K562 (cell line): ENCODE results near the gene CPEB1. TPM values are rescaled to one million over a fixed set of nuclear protein-coding genes. Genes with fewer than 3 reads are reported as not detected.

ENCODE experiments used
- ARNT ChIP-seq, 2 experiments: fragments of 450-650 bp; IDR thresholded peaks; 2 replicates each; pipeline ENCODE4 v1.6.1; 2016; ENCODE audit warnings: mild to moderate bottlenecking in 1 of 2
- BRD4 ChIP-seq: fragments of 200-600 bp; sonication (generic); IDR thresholded peaks from 2 replicates; pipeline ENCODE4 v1.6.1; 2017; ENCODE audit warnings: inconsistent platforms
- CBX3 ChIP-seq, 2 experiments: IDR thresholded peaks; 1 replicate in 1 of 2; 2 replicates in 1 of 2; pipeline ENCODE4 v1.6.1; 2012; ENCODE audit warnings: inconsistent platforms in 2 of 2, low read length in 2 of 2, borderline replicate concordance in 1 of 2, control low read depth in 1 of 2
- CREB1 ChIP-seq, 2 experiments: sonication (generic) in 1 of 2; formaldehyde crosslinking in 1 of 2; IDR thresholded peaks; 2 replicates each; pipeline versions ENCODE4 v1.6.1 to v1.8.0; 2012 to 2022; ENCODE audit warnings: inconsistent platforms in 1 of 2, mild to moderate bottlenecking in 1 of 2, missing genetic modification reagents in 1 of 2, moderate library complexity in 1 of 2
- CXXC5 ChIP-seq: fragments of 250-450 bp; sonication (Bioruptor Pico); IDR thresholded peaks from 2 replicates; pipeline ENCODE4 v1.8.0; 2022; ENCODE audit warnings: inconsistent platforms, mild to moderate bottlenecking, moderate library complexity
- DDX20 ChIP-seq: fragments of 450-650 bp; IDR thresholded peaks from 2 replicates; pipeline ENCODE4 v1.6.1; 2016; ENCODE audit warnings: missing genetic modification characterization, low read depth, mild to moderate bottlenecking, missing compliant biosample characterization, moderate library complexity
- E2F1 ChIP-seq: sonication (generic); formaldehyde crosslinking; IDR thresholded peaks from 2 replicates; pipeline ENCODE4 v1.8.1; 2023; ENCODE audit warnings: mild to moderate bottlenecking, missing genetic modification reagents, moderate library complexity
- ETV6 ChIP-seq, 3 experiments: fragments of 150-350 bp in 1 of 3; sonication (generic) in 1 of 3; formaldehyde crosslinking in 1 of 3; IDR thresholded peaks; 2 replicates each; pipeline versions ENCODE4 v1.6.1 to v1.8.0; 2014 to 2022; ENCODE audit warnings: borderline replicate concordance in 2 of 3, low read depth in 2 of 3, antibody characterized with exemption in 1 of 3, low read length in 1 of 3, mild to moderate bottlenecking in 1 of 3, missing genetic modification reagents in 1 of 3
- HLTF ChIP-seq: fragments of 450-650 bp; IDR thresholded peaks from 2 replicates; pipeline ENCODE4 v1.6.1; 2016
- IRF9 ChIP-seq: fragments of 450-650 bp; IDR thresholded peaks from 2 replicates; pipeline ENCODE4 v1.6.1; 2016; ENCODE audit warnings: missing biosample characterization, missing genetic modification characterization
- KLF13 ChIP-seq: fragments of 450-650 bp; IDR thresholded peaks from 2 replicates; pipeline ENCODE4 v1.6.1; 2016; ENCODE audit warnings: missing genetic modification characterization, low read depth, mild to moderate bottlenecking, missing compliant biosample characterization, moderate library complexity, borderline replicate concordance
- MTA1 ChIP-seq: fragments of 450-650 bp; IDR thresholded peaks from 2 replicates; pipeline ENCODE4 v1.6.1; 2017; ENCODE audit warnings: borderline replicate concordance
- RBBP5 ChIP-seq: fragments of 200-600 bp; sonication (generic); IDR thresholded peaks from 2 replicates; pipeline ENCODE4 v1.6.1; 2012; ENCODE audit warnings: borderline replicate concordance, mild to moderate bottlenecking, low read length, control low read depth, inconsistent platforms; ENCODE audit not compliant: insufficient read depth, poor library complexity, severe bottlenecking
- RBM25 ChIP-seq: fragments of 200-400 bp; formaldehyde crosslinking; IDR thresholded peaks from 2 replicates; pipeline ENCODE4 v1.6.1; 2018; ENCODE audit warnings: low read length, low read depth, moderate library complexity; ENCODE audit not compliant: severe bottlenecking
- RBM39 ChIP-seq: fragments of 200-400 bp; formaldehyde crosslinking; optimal IDR thresholded peaks from 2 replicates; pipeline ENCODE3; 2018; ENCODE audit warnings: low read depth, low read length
- TCFL5 ChIP-seq: fragments of 250-450 bp; sonication (Bioruptor Pico); conservative IDR thresholded peaks from 2 replicates; pipeline ENCODE4 v1.6.1; 2021; ENCODE audit warnings: mild to moderate bottlenecking, moderate library complexity, matching md5 sums
- THRB ChIP-seq: fragments of 450-650 bp; formaldehyde crosslinking; conservative IDR thresholded peaks from 2 replicates; pipeline ENCODE4 v1.4.0; 2022; ENCODE audit warnings: mild to moderate bottlenecking, missing genetic modification characterization
- TRIM25 ChIP-seq: fragments of 450-650 bp; IDR thresholded peaks from 2 replicates; pipeline ENCODE4 v1.7.0; 2016; ENCODE audit warnings: borderline replicate concordance
- ZBTB17 ChIP-seq: fragments of 450-650 bp; formaldehyde crosslinking; IDR thresholded peaks from 2 replicates; pipeline ENCODE4 v1.4.0; 2020; ENCODE audit warnings: mild to moderate bottlenecking
- ZKSCAN3 ChIP-seq: fragments of 250-450 bp; sonication (Bioruptor Pico); IDR thresholded peaks from 2 replicates; pipeline ENCODE4 v1.4.0; 2020
- ZNF696 ChIP-seq: fragments of 250-450 bp; sonication (Bioruptor Pico); conservative IDR thresholded peaks from 2 replicates; pipeline ENCODE4 v1.4.0; 2020; ENCODE audit warnings: mild to moderate bottlenecking, moderate library complexity
- ZNF76 ChIP-seq: fragments of 250-450 bp; sonication (Bioruptor Pico); IDR thresholded peaks from 2 replicates; pipeline ENCODE4 v1.4.0; 2020; ENCODE audit warnings: mild to moderate bottlenecking, moderate library complexity, borderline replicate concordance
- polyA plus RNA-seq, 8 experiments: library from polyadenylated mRNA; depleted of rRNA in 4 of 8; stranded (reverse) in 5 of 8; unstranded in 3 of 8; fragments of >200 nt; fragmentation: Nextera tagmentation in 2 of 8; fragmentation: Illumina TruSeq in 1 of 8; extraction: Ambion mirVana in 2 of 8; extraction: Trizol in 1 of 8; gene quantifications; 2 replicates each; pipeline versions ENCODE4 v1.2.1 to v1.2.3, GENCODE V29; 2011 to 2014; ENCODE audit warnings: inconsistent platforms in 1 of 8, missing spikeins in 1 of 8
- total RNA-seq, 7 experiments: library from RNA; depleted of rRNA in 6 of 7; stranded (reverse); fragments of >200 nt in 6 of 7; fragmentation: Illumina TruSeq in 2 of 7; extraction: Trizol in 2 of 7; gene quantifications; 2 replicates each; pipeline versions ENCODE4 v1.2.1 to v1.2.3, GENCODE V29; 2011 to 2021; ENCODE audit warnings: low replicate concordance in 1 of 7

CPEB1 gene
- total and polyA plus RNA-seq, 9 of the 15 experiments (the other 6 are each of a cell fraction or from before 2014, with no cell fraction given) = 2.2 to 13.4 (median 9.7) TPM

- TF ChIP-seq IRF9 (tag) (no peak), ETV6 (IDR thresholded peaks at IDR 0.05; ENCODE audit: borderline replicate concordance in 1 of 2, low read depth in 2 of 2, low read length in 1 of 2) (no peak), ETV6 (CRISPR knock-in tag; IDR thresholded peaks at IDR 0.05; ENCODE audit: borderline replicate concordance) (0 out of 2 replicates have a peak, but pooled peaks have one; percentile 74), RBBP5 (no peak), TCFL5 (no peak), HLTF (no peak), RBM25 (no peak), MTA1 (no peak), E2F1 (CRISPR knock-in tag) (peak; percentile 37; the same call in 1 of the 2 replicates), CBX3 (IDR thresholded peaks at IDR 0.05; ENCODE audit: borderline replicate concordance in 1 of 2, low read length in 2 of 2) (peak in 1 of 2 experiments; percentile 73; a peak in 1 of 3 replicates), TRIM25 (no peak), ZBTB17 (no peak), ZNF696 (CRISPR knock-in tag) (no peak), CREB1 (IDR thresholded peaks at IDR 0.05) (peak; percentile 40; the same call in 1 of the 2 replicates), CREB1 (CRISPR knock-in tag; IDR thresholded peaks at IDR 0.05) (peak; percentile 44; the same call in 1 of the 2 replicates), KLF13 (tag) (peak; percentile 25; the same call in 1 of the 2 replicates), CXXC5 (CRISPR knock-in tag) (peak; percentile 96), DDX20 (no peak), RBM39 (no peak), ZKSCAN3 (CRISPR knock-in tag) (no peak), THRB (CRISPR knock-in tag) (no peak), BRD4 (no peak), ARNT (IDR thresholded peaks at IDR 0.05) (no peak), ZNF76 (CRISPR knock-in tag) (no peak)
Observed at GRCh38 chr15:82647045-82647834, at the start of gene CPEB1 (continued).
